Ovary (tissue), 3 donors: ENCODE results near the gene TRMO.

Experiments used
- CTCF ChIP-seq, 3 donors: fragments of 450-650 bp in 2 of 3; fragments of 200-600 bp in 1 of 3; IDR thresholded peaks; one replicate each; pipeline versions ENCODE4 v1.5.1 to v1.8.0; 2016 to 2022; ENCODE audit warnings: antibody characterized with exemption in 3 of 3, mild to moderate bottlenecking in 1 of 3
- EP300 ChIP-seq: sonication (generic); formaldehyde crosslinking; IDR thresholded peaks from one replicate; pipeline ENCODE4 v1.6.1; 2017; ENCODE audit warnings: antibody characterized with exemption
- POLR2A ChIP-seq: fragments of 450-650 bp; IDR thresholded peaks from one replicate; pipeline ENCODE4 v1.6.1; 2017; ENCODE audit warnings: antibody characterized with exemption, mild to moderate bottlenecking, moderate library complexity
- donor health status: DM: no; HTN: no; CAD: no.

DNA sequence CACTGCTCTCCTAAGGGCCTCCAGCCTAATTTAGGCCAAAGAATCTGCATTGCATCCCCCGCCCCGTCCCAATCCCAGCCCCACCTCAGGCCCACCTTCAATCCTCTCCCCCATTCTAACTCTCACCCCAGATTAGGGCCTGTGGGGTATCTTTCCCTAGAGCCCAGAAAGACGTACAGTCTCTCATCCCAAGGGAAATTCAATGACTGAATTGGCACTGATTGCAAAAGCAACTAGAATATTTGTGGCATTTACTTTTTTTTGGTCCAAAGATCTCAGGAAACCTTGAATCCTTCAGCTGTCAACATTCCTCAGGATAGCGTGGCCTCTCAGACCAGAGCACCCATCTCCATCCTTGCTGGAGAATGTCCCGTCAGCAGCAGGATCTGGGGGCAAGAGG lies 30.6 kb downstream of the TRMO start:
- TF ChIP-seq CTCF (IDR thresholded peaks at IDR 0.05) (no peak), EP300 (no peak), POLR2A (no peak)
